Measurements from ENCODE around the gene KCNK13. TPM values are rescaled to one million over a fixed set of nuclear protein-coding genes. Genes with fewer than 3 reads are reported as not detected.

KCNK13 gene
- total and polyA plus RNA-seq, 2 experiments from 2014 or later = 0.21 to 1.0 TPM

DNA sequence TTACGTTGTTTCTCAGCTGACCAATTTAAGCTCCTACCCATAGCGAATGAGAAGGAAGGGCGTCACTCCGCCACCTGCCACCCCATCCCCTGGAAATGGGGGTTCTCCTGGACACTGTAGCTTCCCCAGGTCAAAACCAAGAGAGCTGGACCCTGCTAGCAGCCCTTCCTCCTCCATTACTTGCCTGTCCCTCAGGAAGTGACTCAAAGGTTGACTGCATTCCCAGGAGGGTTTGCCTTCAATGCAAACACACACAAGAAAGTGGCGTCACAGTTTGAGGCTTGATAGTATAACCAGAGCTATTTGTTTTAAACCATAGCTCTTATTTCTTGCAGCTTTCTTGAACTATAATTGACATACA lies 79.1 kb downstream of the KCNK13 start (continued):
- TF ChIP-seq EZH2 (IDR thresholded peaks at IDR 0.05; ENCODE audit: low read depth, unreplicated experiment) = no peak
- no peak for TF ChIP-seq NANOG (IDR thresholded peaks at IDR 0.05; ENCODE audit: borderline replicate concordance)
- no peak for TF ChIP-seq ZNF114 (CRISPR knock-in tag; IDR thresholded peaks at IDR 0.05)
- TF ChIP-seq STAT1 (IDR thresholded peaks at IDR 0.05; ENCODE audit: unreplicated experiment) = no peak
- TF ChIP-seq, protein P1, sequence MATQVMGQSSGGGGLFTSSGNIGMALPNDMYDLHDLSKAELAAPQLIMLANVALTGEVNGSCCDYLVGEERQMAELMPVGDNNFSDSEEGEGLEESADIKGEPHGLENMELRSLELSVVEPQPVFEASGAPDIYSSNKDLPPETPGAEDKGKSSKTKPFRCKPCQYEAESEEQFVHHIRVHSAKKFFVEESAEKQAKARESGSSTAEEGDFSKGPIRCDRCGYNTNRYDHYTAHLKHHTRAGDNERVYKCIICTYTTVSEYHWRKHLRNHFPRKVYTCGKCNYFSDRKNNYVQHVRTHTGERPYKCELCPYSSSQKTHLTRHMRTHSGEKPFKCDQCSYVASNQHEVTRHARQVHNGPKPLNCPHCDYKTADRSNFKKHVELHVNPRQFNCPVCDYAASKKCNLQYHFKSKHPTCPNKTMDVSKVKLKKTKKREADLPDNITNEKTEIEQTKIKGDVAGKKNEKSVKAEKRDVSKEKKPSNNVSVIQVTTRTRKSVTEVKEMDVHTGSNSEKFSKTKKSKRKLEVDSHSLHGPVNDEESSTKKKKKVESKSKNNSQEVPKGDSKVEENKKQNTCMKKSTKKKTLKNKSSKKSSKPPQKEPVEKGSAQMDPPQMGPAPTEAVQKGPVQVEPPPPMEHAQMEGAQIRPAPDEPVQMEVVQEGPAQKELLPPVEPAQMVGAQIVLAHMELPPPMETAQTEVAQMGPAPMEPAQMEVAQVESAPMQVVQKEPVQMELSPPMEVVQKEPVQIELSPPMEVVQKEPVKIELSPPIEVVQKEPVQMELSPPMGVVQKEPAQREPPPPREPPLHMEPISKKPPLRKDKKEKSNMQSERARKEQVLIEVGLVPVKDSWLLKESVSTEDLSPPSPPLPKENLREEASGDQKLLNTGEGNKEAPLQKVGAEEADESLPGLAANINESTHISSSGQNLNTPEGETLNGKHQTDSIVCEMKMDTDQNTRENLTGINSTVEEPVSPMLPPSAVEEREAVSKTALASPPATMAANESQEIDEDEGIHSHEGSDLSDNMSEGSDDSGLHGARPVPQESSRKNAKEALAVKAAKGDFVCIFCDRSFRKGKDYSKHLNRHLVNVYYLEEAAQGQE (IDR thresholded peaks at IDR 0.05; ENCODE audit: unreplicated experiment) = no peak
- no peak for TF ChIP-seq JUNB (IDR thresholded peaks at IDR 0.05; ENCODE audit: unreplicated experiment)
- no peak for TF ChIP-seq CTCF (conservative IDR thresholded peaks at IDR 0.05; ENCODE audit: low read depth in 2 of 2)
- no peak for TF ChIP-seq ETS1 (IDR thresholded peaks at IDR 0.05)
- TF ChIP-seq CREB1 (CRISPR knock-in tag; IDR thresholded peaks at IDR 0.05; ENCODE audit: low read depth) = no peak

- Histone ChIP-seq H3K27me3 (ENCODE audit: insufficient read depth) (no peaks in the 10 kb centered on the region), H3K4me1 (ENCODE audit: insufficient read depth) (no peaks in the 10 kb centered on the region), H3K36me3 (ENCODE audit: insufficient read depth) (no peaks in the 10 kb centered on the region), H4K20me1 (replicated peaks; ENCODE audit: insufficient read depth) (no peaks in the 10 kb centered on the region), H2AFZ (no peak overlapping the region), H3K79me2 (replicated peaks; ENCODE audit: insufficient read depth) (no peaks in the 10 kb centered on the region), H3F3A (replicated peaks; ENCODE audit: low read depth) (no peaks in the 10 kb centered on the region), H3K4me2 (no peak overlapping the region), H3K27ac (ENCODE audit: low read depth) (no peak overlapping the region), H3K4me3 (no peak overlapping the region), H3K9me2 (ENCODE audit: insufficient read depth) (no peaks in the 10 kb centered on the region)
- Mint-ChIP-seq H3K4me3 (no peak overlapping the region), H3K27me3 (ENCODE audit: insufficient read depth, low read depth, poor library complexity) (peaks cover 2% of the 10 kb centered on the region), H3K4me1 (0 out of 3 replicates have a peak, but pooled peaks cover 2% of the 10 kb centered on the region), H3K36me3 (ENCODE audit: low read depth) (no peaks in the 10 kb centered on the region), H3K9me3 (peaks cover 6% of the 10 kb centered on the region; the same call in 2 of the 3 replicates), H3K27ac (no peak overlapping the region)
- no peak for ATAC-seq
- DNase-seq (ENCODE audit: low spot score) = no peak
- no peak for TF ChIP-seq CREB1 (CRISPR knock-in tag; IDR thresholded peaks at IDR 0.05; ENCODE audit: low read depth)
- no peak for TF ChIP-seq EZH2 (IDR thresholded peaks at IDR 0.05; ENCODE audit: low read depth, unreplicated experiment)
- no peak for TF ChIP-seq POLR2AphosphoS5 (IDR thresholded peaks at IDR 0.05; ENCODE audit: low read depth)
- TF ChIP-seq CTCF (conservative IDR thresholded peaks at IDR 0.05; ENCODE audit: low read depth in 2 of 2) = no peak
- no peak for TF ChIP-seq ZNF114 (CRISPR knock-in tag; IDR thresholded peaks at IDR 0.05)
Observed at GRCh38 chr14:90153429-90153828, 91.6 kb downstream of the KCNK13 start.

Data from GM23338 (cell line).